ENCODE data around the gene RNU6-9.
"Not testable (repeated sequence)": the region's sequence is repeated elsewhere in the genome, so short reads cannot be mapped to it uniquely, and the experiment has no call there.

RNU6-9 gene

GRCh38 chr19:892894-893689, at the start of gene RNU6-9, which contains the start of gene MED16:
TSS of gene RNU6-9 (plus strand) at chr19:893484.
TSS of gene MED16 (minus strand) at chr19:893187. CDS start at chr19:891131, 2,056 bp downstream.
- DNase-seq (ENCODE audit: low spot score): peak; percentile 96

DNA sequence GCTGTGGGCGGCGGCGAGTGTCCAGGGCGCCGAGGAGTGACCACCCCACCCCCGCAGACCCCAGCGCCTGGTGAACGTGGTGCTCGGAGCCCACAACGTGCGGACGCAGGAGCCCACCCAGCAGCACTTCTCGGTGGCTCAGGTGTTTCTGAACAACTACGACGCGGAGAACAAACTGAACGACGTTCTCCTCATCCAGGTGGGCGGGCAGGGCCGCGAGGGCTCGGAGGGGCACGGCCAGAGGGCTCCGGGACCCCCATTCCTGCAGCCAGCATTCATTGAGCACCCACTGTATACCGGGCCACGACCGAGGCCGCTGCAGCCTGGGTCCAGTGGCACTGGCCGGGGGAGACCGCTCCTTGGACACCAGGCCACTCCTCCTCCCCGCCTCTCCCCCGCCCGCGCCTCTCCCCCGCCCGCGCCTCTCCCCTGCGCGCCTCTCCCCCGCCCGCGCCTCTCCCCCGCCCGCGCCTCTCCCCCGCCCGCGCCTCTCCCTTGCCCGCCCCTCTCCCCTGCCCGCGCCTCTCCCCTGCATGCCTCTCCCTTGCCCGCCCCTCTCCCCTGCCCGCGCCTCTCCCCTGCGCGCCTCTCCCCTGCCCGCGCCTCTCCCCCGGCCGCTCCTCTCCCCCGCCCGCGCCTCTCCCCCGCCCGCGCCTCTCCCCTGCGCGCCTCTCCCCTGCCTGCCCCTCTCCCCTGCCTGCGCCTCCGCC, 49.3 kb upstream of the RNU6-9 start:
- DNase-seq (ENCODE audit: low spot score): no peak

DNA sequence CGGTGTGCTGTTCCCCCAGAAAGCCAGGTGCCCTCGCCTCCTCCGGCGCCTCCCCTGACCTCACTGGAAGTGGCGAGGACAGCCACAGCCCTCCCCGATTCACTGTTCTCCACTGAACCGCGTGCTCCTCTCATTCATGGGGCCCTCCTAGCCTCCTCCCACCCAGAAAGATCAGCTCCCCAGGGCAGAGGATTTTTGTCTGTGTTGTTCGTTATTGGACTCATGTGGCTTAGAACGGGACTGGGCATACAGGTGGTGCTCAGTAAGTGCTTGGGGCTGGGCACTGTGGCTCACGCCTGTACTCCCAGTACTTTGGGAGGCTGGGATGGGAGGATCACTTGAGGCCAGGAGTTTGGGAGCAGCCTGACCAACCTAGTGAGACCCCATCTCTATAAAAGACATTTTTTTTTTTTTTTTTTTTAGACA, 48.7 kb upstream of the RNU6-9 start:
- no peak for DNase-seq (ENCODE audit: low spot score)

DNA sequence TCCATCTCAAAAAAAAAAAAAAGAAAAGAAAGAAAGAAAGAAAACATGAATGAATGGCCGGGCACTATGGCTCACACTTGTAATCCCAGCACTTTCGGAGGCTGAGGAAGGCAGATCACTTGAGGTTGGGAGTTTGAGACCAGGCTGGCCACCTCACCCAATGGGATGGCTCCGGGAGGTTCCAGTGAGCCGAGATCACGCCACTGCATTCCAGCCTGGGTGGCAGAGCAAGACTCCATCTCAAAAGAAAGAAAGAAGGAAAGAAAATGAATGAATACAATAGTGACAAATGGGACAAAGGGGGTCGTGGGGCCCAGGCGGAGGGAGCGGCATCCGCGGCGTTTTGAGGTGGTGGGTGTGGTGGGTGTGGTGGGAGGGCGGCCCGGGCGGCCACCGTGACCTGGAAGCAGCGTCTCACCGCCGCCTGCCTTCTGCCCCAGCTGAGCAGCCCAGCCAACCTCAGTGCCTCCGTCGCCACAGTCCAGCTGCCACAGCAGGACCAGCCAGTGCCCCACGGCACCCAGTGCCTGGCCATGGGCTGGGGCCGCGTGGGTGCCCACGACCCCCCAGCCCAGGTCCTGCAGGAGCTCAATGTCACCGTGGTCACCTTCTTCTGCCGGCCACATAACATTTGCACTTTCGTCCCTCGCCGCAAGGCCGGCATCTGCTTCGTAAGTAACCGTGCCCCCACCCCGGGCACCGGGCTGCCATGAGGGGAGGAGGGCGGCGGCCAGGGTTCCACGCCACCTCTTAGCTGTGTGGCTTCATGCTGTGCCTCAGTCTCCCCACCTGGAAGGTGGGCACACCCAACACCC, 47.4 kb upstream of the RNU6-9 start:
- no peak for DNase-seq (ENCODE audit: low spot score)

GRCh38 chr19:848386-848921, 44.8 kb upstream of the RNU6-9 start:
- DNase-seq (ENCODE audit: low spot score): no peak

DNA sequence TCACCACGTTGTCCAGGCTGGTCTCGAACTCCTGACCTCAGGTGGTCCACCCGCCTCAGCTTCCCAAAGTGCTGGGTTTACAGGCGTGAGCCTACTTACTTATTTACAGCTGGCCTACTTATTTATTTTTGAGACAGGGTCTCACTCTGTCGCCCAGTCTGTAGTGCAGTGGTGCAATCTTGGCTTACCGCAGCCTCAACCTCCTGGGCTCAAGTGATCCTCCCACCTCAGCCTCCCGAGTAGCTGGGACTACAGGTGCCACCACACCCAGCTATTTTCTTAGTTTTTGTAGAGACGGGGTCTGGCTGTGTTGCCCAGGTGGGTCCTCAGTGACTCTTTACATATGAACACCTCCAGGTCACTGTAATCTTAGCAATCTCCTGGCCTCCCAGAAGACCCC, 44.1 kb upstream of the RNU6-9 start:
- DNase-seq (ENCODE audit: low spot score): not testable (repeated sequence)

DNA sequence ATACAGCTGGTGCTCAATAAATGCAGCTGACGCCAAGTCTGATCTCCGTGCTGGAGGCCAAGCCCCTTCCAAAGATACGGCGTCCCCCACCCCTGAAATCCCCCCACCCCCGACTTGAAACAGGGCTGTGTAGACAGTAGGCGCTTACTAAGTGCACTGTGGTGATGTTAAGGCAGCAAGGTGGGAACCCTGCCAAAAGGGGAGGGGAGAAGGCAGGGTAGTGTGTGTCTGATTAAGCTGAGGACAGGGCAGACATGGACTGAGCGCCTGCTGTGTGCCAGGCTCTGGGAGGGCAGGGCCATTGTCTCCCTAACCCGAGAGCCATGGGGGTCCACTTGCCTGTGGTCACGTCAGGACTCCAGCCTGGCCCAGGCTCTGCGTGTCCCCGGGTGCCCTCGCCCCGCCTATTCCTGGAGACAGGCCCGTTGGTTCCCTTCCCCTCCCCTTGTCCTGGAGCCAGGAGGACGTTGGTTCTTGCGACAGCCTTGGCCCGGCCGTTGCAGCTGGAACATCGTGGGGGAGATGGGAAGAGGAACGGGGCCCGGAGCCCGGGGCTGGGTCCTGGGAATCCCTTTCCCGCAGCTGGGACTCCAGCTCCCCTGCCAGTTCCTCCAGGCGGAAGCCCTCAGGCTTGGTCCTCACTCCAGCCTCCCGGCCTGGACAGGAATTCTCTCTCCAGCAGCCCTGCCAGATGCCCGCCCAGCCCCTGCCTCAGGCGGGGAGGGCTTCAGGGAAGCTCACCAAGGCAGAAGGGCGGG, 42.9 kb upstream of the RNU6-9 start:
- DNase-seq (ENCODE audit: low spot score): no peak

DNA sequence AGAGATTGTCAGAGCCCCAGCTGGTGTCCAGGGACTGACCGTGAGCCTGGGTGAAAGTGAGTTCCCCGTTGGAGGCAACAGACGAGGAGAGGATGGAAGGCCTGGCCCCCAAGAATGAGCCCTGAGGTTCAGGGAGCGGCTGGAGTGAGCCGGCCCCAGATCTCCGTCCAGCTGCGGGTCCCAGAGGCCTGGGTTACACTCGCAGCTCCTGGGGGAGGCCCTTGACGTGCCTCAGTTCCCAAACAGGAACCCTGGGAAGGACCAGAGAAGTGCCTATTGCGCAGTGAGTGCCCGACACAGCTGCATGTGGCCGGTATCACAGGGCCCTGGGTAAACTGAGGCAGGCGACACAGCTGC, 42.3 kb upstream of the RNU6-9 start:
- DNase-seq (ENCODE audit: low spot score): no peak

DNA sequence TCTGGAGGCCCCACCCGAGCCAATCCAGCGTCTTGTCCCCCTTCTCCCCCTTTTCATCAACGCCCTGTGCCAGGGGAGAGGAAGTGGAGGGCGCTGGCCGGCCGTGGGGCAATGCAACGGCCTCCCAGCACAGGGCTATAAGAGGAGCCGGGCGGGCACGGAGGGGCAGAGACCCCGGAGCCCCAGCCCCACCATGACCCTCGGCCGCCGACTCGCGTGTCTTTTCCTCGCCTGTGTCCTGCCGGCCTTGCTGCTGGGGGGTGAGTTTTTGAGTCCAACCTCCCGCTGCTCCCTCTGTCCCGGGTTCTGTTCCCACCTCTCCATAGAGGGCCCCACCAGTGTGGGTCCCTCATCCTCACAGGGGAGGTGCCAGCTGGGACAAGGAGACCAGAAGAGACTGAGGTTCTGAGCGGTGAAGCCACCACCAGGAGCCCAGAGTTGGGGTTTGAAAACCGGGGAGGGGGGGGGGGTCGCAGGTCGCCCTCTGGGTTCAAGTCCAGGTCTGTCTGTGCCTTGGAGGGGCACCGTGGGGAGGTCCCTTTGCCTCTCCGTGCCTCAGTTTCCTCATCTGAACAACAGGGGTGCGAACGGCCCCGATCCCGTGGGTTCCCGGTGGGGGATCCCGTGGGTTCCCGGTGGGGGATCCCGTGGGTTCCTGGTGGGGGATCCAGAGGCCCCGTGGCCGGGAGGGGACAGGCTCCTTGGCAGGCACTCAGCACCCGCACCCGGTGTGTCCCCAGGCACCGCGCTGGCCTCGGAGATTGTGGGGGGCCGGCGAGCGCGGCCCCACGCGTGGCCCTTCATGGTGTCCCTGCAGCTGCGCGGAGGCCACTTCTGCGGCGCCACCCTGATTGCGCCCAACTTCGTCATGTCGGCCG, 40.9 kb upstream of the RNU6-9 start, which contains the start of gene ELANE:
TSS of gene ELANE (plus strand) at position 168 of the 878 bp plus-strand sequence. CDS start at position 194, 26 bp downstream.
- no peak for DNase-seq (ENCODE audit: low spot score)

DNA sequence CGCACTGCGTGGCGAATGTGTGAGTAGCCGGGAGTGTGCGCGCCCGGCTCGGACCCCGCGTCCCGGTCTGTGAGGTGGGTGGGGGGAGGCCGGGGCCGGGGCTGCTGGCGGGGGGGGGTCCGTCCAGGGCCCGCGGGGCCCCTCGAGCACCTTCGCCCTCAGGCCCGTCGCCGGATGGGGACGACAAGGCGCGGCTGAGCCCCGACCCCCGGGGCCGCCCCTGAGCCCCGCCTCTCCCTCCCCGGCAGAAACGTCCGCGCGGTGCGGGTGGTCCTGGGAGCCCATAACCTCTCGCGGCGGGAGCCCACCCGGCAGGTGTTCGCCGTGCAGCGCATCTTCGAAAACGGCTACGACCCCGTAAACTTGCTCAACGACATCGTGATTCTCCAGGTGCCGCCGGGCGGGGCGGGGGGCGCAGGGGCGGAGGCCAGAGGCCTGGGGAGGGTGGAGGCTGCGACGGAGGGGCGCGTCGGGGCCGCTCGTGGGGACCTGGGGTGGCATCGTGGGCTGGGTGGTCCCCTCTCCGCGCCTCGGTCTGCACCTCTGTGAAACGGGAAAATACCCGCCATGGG, 40.2 kb upstream of the RNU6-9 start:
- no peak for DNase-seq (ENCODE audit: low spot score)

DNA sequence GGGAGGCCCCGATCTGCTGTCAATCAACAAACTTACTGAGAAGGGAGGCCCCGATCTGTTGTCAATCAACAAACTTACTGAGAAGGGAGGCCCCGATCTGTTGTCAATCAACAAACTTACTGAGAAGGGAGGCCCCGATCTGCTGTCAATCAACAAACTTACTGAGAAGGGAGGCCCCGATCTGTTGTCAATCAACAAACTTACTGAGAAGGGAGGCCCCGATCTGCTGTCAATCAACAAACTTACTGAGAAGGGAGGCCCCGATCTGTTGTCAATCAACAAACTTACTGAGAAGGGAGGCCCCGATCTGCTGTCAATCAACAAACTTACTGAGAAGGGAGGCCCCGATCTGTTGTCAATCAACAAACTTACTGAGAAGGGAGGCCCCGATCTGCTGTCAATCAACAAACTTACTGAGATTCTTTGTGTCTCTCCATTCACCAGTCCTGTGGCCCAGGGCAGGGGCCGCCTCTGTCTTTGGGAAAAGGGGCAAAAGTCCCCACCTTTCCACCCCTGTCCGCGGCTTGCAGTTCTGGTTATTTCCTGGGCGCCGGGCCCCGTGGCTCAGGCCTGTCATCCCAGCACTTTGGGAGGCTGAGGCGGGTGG, 39.6 kb upstream of the RNU6-9 start:
- not testable (repeated sequence) for DNase-seq (ENCODE audit: low spot score)

DNA sequence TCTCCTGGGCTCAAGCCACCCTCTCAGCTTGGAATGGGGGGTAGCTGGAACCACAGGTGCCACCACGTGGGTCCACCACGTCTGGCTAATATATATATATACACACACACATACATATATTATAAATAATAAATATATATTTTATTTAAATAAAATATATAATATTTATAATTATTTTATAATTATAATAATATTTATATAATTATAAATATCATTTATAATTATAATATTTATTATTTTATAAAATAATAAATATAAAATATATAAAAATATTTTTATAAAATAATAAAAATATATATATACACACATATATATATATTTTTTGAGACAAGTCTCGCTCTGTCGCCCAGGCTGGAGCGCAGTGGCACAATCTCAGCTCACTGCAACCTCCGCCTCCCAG, 38.7 kb upstream of the RNU6-9 start:
- DNase-seq (ENCODE audit: low spot score): no peak

DNA sequence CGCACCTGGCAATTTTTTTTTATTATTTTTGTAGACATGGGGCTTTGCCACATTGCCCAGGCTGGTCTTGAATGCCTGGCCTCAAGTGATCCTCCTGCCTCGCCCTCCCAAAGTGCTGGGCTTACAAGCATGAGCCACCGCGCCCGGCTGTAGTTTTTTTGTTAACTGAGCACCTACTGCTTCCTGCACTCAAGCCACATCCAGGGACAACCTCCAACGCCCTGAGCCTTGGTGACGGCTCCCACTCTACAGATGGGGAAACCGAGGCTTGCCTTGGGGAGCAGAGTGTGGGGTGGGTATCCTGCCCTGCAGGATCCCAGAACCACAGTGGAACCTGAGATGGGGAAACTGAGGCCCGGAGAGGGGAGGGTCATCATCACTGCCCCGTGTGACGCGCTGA, 38.1 kb upstream of the RNU6-9 start:
- no peak for DNase-seq (ENCODE audit: low spot score)

- no peak for DNase-seq (ENCODE audit: low spot score)
These were observed 37.6 kb upstream of the RNU6-9 start for GRCh38 chr19:855566-856120.

DNA sequence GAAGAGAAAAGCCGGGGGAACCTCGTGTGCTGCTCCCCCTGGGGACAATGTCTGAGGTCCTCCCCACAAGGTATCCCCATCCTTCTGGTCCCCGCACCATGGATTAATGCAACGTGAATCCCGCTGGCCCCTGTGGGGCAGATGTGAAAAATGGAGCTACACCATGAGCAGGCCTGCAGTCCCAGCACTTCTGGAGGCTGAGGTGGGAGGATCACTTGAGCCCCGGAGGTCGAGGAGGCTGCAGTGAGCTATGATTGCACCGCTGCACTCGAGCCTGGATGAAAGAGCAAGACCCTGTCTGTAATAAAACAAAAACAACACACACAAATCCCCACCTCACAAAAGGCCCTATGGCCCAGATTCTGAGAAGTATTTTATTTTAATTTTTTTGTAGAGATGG, 35.0 kb upstream of the RNU6-9 start:
- no peak for DNase-seq (ENCODE audit: low spot score)

GRCh38 chr19:858868-859843, 34.1 kb upstream of the RNU6-9 start, which contains the start of gene CFD:
TSS of gene CFD (plus strand) at chr19:859664. CDS start at chr19:859690, 26 bp downstream.
- DNase-seq (ENCODE audit: low spot score): no peak

- DNase-seq (ENCODE audit: low spot score): no peak
These were observed 32.0 kb upstream of the RNU6-9 start for GRCh38 chr19:861141-861755.
